T-helper 1 cell (primary cell): Measurements from ENCODE around the gene C21orf91.
"Not testable (repeated sequence)": the region's sequence is repeated elsewhere in the genome, so short reads cannot be mapped to it uniquely, and the experiment has no call there.

Experiments
- DNase-seq, 5 donors: peaks; one replicate each; pipeline ENCODE4 v3.0.0-alpha.2; 2012 to 2020

C21orf91 gene

DNA sequence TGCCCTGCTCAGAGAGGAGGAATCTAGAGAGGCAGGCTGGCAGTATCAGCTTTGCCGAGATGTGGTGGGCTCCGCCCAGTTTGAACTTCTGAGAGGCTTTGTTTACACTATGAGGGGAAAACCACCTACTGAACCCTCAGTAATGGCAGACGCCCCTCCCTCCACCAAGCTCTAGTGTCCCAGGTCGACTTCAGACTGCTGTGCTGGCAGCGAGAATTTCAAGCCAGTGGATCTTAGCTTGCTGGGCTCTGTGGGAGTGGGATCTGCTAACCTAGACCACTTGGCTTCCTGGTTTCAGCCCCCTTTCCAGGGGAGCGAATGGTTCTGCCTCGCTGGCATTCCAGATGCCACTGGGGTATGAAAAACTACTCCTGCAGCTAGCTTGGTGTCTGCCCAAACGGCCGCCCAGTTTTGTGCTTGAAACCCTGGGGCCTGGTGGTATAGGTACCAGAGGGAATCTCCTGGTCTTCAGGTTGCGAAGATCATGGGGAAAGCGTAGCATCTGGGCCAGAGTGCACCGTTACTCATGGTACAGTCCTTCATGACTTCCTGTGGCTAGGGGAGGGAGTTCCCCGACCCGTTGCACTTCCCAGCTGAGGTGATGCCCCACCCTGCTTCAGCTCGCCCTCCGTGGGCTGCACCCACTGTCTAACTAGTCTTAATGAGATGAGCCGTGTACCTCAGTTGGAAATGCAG is 43.6 kb downstream of the C21orf91 start:
- peak; percentile 26 to 79 (median 37) for DNase-seq

DNA sequence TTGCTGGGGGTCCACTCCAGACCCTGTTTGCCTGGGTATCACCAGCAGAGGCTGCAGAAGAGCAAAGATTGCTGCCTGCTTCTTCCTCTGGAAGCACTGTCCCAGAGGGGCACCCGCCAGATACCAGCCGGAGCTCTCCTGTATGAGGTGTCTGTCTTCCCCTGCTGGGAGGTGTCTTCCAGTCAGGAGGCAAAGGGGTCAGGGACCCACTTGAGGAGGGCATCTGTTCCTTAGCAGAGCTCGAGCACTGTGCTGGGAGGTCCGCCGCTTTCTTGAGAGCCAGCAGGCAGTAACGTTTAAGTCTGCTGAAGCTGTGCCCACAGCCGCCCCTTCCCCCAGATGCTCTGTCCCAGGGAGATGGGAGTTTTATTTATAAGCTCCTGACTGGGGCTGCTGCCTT is 44.1 kb downstream of the C21orf91 start:
- DNase-seq, result not testable (repeated sequence)

- no peak for DNase-seq
Observed at GRCh38 chr21:17769447-17769845, 49.7 kb downstream of the C21orf91 start.

GRCh38 chr21:17768840-17769446 is 50.2 kb downstream of the C21orf91 start:
- no peak for DNase-seq

GRCh38 chr21:17765207-17765606 is 53.9 kb downstream of the C21orf91 start:
- DNase-seq, result no peak

DNA sequence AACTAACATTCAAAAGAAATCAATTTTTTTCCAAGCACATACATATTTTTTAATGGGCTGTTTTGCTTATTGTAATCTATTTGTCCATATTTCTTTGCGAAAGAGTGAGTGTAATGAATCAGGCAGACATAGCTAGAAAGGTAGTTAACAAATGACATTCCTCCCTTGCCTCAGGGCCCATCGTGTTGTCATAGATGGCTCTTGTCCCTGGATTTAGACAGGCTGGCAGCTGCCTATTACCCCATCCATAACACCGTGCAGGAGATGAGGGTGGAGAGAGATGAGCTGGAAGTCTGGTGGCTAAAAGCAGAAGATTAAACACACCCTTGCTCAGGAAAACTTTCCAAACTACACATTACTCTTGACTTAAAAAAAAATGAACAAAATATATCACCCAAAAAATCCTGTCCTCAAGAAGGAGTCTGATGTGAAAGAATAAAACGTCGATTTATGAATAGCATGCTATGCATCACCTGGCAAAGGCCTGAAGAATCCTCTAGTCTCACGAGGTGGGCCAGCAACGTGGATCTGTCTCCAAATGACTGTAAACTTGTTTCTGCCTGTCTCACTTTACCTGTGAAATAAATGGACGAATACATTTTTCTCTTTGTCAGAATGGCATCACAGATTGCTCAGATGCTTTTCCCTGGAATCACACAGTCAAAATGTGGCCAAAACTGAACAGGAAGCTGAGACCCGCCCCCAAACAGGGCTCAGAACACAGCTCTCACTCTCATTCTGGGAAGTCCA is 55.7 kb downstream of the C21orf91 start:
- DNase-seq, result no peak

- DNase-seq, result no peak
Observed at GRCh38 chr21:17759511-17760178, 59.5 kb downstream of the C21orf91 start.

DNA sequence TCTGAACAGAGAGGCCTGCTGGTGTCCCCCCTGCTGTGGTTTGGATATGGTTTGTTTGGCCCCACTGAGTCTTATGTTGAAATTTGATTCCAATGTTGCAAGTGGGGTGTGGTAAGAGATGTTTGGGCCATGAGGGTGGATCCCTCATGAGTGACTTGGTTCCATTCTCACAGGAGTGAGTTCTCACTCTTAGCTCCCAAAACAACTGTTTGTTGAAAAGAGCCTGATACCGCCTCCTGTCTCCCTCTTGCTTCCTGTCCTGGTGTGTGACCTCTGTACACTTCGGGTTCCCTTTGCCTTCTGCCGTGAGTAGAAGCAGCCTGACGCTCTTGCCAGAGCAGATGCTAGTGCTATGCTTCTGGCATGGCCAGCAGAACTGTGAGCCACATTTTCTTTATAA is 60.5 kb downstream of the C21orf91 start:
- DNase-seq, result no peak

- DNase-seq, result no peak
Observed at GRCh38 chr21:17757671-17758070, 61.5 kb downstream of the C21orf91 start.

- DNase-seq, result no peak
Observed at GRCh38 chr21:17753736-17754135, 65.4 kb downstream of the C21orf91 start.

DNA sequence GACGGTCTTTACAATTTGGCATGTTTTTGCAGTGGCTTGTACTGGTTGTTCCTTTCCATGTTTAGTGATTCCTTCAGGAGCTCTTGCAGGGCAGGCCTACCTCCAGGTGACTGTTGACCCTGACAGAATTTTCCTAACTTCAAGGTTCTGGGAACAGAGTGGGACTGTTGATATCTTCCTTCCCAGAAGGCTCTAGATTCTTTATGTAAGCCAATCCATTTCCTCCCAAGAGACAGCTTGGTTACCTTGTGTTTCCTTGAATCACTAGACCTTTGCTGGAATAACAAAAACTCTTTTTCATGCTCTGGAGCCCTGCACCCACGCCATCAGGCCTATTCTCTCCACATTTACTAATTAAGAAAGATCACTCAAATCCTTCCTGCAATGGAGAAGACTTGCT is 67.0 kb downstream of the C21orf91 start:
- no peak for DNase-seq

DNA sequence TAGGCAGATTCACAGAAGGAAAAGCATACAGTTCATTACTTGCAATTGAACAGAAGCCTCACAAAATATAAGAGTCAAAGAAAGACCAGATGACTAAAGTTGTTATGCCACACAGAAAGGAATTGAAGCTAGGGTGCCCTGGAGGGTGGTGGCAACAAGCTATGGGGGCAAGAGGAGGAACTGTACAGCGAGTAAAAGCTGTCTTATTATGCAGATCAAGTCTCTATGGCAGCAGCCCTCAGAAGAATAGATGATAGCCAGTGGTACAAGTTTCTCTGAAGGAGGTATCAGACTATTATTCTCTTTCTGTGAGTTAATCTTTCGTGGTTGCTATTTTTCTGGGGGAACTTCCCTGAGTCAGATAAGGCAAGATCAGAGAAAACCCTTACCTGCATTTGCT is 72.2 kb downstream of the C21orf91 start:
- DNase-seq, result no peak

DNA sequence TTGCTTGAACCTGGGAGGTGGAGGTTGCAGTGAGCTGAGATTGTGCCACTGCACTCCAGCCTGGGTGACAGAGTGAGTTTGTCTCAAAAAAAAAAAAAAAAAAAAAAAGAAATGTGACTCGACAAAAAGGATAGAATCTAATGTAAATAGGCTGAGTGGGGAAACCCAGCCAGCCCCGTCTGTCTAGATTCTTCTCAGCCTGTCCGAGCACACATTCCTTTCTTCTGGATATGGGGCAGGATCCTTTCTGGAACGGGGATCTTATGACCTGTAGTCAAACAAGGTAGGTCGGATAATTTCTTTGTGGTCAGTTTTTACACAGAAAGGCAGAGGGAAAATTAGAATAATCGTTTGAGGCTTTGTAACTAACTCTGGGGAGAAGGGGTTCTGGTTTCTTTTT is 74.1 kb downstream of the C21orf91 start:
- DNase-seq, result no peak

- no peak for DNase-seq
Observed at GRCh38 chr21:17742940-17743592, 76.1 kb downstream of the C21orf91 start.

GRCh38 chr21:17742181-17742580 is 77.0 kb downstream of the C21orf91 start:
- DNase-seq, result no peak
